ENCODE data around the gene ARPC3.
A peak's percentile ranks its signal among the peaks of the same experiment; 100 is the strongest.
"Not testable (repeated sequence)": the region's sequence is repeated elsewhere in the genome, so short reads cannot be mapped to it uniquely, and the experiment has no call there.

Gene ARPC3

GRCh38 chr12:110449799-110450497, at the start of gene ARPC3:
TSS of gene ARPC3 (minus strand) at chr12:110450337. CDS start at chr12:110450260, 77 bp downstream.
- DNase-seq (ENCODE audit: low spot score) = peak; percentile 80

DNA sequence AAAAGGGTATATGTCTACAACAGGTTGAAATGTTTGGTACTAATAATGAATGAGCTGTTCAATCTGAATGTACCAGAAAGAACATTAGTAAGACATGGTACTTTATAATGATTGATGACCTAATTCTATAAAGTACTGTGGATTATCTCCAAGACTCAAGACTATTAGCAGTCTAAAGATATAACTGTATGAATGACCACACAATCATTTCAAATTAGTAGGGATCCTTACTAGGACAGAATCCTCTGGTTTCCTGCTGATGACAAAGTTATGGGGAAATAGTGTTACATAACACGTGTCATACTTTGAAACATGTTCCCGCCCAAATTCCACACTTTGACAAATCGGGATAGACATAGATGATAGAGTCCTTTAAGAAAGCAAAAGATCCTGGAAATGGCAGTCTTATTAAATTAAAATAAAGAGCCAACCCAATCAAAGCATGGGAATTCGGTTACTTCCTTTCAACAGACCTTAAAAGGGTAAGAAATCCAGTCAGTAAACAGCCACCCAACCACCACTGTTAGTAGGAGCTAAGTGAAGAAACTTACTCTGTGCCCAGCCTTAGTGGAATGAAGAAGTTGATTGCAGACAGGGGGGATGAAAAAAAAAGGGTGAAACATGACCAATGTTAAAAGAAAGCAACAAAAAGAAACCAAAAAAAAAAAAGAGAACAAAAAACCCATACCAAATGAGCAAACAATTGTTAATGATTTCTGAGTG, 49.0 kb upstream of the ARPC3 start:
- no peak for DNase-seq (ENCODE audit: low spot score)

GRCh38 chr12:110475426-110475825, 25.3 kb upstream of the ARPC3 start:
- DNase-seq (ENCODE audit: low spot score) = no peak

DNA sequence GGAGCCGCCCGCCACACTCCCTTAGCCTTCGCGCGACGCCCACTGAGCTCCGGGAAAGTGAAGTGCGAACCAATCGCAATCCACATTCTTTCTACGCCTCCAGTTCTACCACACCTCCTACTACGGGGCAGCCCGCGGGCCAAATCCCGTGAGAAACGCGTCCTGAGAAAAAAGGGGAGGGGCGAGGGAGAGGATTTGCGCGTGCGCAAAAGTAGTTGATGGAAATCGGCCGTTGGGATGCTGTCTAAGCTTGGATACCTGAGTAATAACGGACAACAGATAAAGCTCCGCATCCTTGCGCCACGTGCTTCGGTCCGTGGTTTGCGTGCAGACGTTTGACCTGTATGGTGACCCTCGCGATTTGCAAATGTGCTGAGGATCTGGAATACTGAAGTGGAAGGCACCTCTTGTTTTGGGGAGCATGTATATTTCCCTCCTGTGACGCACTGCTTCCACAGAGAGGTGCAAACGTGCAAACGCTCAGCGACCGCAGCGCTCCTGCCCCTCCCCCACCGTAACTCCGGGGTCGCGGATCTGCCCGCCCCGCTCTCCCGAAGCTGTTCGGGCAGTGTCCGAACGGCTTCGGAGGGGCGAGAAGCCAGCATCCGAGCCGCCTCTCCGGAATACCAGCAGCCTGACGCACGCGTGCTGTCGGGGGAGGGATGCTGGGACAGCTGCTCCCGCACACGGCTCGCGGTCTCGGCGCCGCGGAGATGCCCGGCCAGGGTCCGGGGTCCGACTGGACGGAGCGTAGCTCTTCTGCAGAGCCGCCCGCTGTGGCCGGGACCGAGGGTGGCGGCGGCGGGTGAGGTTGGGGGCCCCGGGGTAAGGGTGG, 18.3 kb upstream of the ARPC3 start, which contains the start of the genes FAM216A and GPN3:
TSS of gene FAM216A (plus strand) at position 632 of the 835 bp plus-strand sequence. CDS start at position 663, 31 bp downstream.
TSS of gene GPN3 (minus strand) at position 44 of the 835 bp plus-strand sequence. CDS start 54 bp downstream, outside the sequence.
- DNase-seq (ENCODE audit: low spot score) = peak; percentile 96

DNA sequence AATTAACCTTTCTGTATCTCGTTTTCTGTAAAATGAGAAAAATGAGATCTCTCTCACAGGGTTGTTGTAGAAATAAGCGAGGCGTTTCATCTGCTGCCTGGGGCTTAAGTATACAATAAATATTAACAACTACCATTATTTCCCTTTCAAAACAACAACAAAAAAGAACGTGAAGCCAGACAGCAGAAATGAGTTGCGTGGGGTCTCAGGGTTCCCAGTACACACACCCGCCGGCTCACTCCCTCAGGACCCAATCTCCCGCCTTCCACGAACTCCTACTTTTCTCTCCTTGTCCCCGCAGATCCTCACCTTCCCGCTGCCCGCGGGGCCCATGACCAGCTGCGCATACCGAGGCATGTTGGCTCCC, 17.7 kb upstream of the ARPC3 start:
- DNase-seq (ENCODE audit: low spot score) = no peak

- DNase-seq (ENCODE audit: low spot score) = no peak
Measured at GRCh38 chr12:110466791-110467190, 16.7 kb upstream of the ARPC3 start.

- not testable (repeated sequence) for DNase-seq (ENCODE audit: low spot score)
Measured at GRCh38 chr12:110465765-110466164, 15.6 kb upstream of the ARPC3 start.

DNA sequence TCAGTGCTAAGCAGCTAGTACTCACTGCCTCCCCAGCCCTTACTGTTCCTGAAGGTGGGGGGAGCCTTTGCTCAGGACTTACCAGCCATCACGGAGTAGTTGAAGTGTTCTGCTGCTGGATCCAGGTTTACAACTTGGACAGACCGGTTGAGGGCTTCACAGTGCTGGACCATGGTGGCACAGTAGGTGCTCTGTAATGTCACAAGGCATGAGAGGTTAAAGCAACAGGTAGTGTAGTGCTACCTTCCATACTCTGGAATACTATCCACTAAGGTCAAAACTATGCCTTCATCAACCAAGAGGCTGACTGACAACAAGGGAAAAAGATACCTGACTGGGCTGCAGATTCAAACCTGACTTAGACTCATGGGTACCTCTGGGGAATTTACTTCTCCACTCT, 14.9 kb upstream of the ARPC3 start:
- no peak for DNase-seq (ENCODE audit: low spot score)

GRCh38 chr12:110461189-110461588, 11.1 kb upstream of the ARPC3 start:
- DNase-seq (ENCODE audit: low spot score) = not testable (repeated sequence)

GRCh38 chr12:110458756-110459155, 8.6 kb upstream of the ARPC3 start:
- DNase-seq (ENCODE audit: low spot score) = no peak

DNA sequence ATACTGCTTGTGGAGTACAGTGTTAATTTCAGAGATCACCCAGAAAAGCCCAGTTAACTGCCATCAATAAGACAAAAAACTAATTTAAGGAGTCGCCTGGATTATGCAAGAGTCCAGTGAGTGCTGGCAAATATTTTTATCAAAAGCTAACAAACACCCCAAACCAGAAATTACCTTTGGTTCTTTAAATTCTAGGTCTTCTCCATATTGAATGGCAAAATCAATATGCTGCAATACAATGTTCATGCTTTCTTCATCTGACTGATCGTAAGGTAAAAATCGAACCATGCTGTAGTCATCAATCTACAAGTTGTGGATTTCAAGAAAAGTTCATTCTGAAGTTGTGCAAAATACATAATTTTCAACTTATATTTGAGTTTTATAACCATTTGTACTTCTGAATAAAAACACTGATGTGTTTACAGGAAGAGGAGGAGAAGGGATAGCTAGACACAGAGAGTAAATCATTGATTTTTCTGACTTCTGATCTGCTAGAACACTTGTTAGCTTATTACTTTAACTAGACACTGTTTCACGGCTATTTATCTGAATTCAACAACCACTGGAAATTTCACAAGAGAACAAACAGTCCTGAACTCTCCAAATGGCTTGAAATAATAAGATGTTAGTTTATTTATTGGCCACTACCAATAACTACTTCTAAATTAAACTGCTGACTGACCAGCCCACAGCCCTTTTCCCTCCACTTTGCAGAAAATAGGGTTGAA, 3.6 kb upstream of the ARPC3 start:
- no peak for DNase-seq (ENCODE audit: low spot score)

DNA sequence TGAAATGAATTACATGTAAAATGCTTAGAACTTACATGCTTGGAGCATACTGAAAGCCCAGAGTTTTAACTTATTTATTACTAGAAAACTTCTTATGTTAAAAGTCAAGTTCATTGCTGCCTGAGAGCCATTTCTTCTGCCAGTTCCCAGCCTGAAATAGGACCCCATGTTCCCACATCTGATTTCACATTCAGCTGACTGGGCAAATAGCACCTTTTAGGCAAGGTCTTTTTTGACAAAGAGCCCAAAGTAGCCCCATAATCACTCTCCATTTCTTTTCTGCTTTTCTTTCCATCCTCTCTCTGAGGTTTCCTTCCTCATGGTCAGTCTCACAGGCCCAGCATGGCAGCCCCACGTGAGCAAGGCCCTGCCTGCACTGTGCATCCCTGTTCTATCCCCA, 1.1 kb upstream of the ARPC3 start:
- no peak for DNase-seq (ENCODE audit: low spot score)

GRCh38 chr12:110444455-110444854, 5.7 kb downstream of the ARPC3 start:
- DNase-seq (ENCODE audit: low spot score) = no peak

- DNase-seq (ENCODE audit: low spot score) = no peak
Measured at GRCh38 chr12:110436231-110436630, 13.9 kb downstream of the ARPC3 start.

GRCh38 chr12:110431957-110432587, 18.1 kb downstream of the ARPC3 start:
- DNase-seq (ENCODE audit: low spot score) = no peak

DNA sequence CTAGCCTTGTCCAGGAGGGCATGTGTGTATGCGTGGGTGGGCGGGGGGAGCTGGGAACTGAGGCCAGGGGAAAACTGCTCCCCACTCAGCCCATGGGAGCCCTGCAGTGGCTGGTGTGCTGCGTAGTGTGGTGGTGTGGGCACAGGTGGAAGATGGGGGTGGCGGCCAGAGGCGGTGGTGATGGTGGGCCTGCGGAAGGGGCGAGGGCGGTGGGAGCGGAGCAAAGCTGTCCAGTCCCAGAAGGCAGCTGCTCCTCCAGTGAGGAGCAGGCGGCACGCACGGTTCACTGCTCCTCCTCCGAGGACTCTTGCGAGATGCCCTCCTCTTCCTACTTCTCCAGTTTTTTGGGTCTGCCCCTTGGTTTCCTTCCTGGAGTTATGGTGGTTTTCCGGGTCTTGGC, 20.5 kb downstream of the ARPC3 start:
- DNase-seq (ENCODE audit: low spot score) = not testable (repeated sequence)

DNA sequence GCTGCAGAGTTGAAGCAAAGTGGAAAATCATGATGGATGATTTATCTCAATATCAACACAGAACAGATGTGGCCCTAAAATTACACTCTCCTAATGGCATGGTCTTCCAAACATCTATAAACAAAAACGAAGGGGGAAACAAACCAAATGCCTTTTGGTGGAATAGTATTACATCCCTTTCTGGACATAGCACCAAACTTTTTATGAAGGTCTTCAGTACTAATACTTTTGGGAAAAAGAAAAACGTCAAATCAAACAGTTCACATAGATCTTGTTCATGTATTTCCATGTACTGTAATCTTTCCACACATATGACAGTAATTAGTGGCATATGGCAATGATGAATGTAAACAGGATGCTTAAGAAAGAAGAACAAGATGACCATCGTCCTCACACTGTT, 23.7 kb downstream of the ARPC3 start:
- no peak for DNase-seq (ENCODE audit: low spot score)

GRCh38 chr12:110424237-110424636, 25.9 kb downstream of the ARPC3 start:
- no peak for DNase-seq (ENCODE audit: low spot score)

- no peak for DNase-seq (ENCODE audit: low spot score)
Measured at GRCh38 chr12:110421701-110422100, 28.4 kb downstream of the ARPC3 start.

- no peak for DNase-seq (ENCODE audit: low spot score)
Measured at GRCh38 chr12:110421159-110421661, 28.9 kb downstream of the ARPC3 start.

GRCh38 chr12:110420644-110421043, 29.5 kb downstream of the ARPC3 start:
- not testable (repeated sequence) for DNase-seq (ENCODE audit: low spot score)

Measured in COLO829 (cell line).